ENCODE data around the gene OSBPL2. TPM values are rescaled to one million over a fixed set of nuclear protein-coding genes. Genes with fewer than 3 reads are reported as not detected.

OSBPL2 gene
- total RNA-seq, 3 donors from 2014 or later (not counting 1 experiment from before 2014, with no cell fraction given) = 77.9 to 112 (median 104) TPM

GRCh38 chr20:62313460-62314338 is 75.4 kb downstream of the OSBPL2 start:
- Mint-ChIP-seq H3K27me3 (ENCODE audit: low read depth in 2 of 2) (no peaks in the 10 kb centered on the region), H3K4me1 (no peaks in the 10 kb centered on the region), H3K27ac (no peak overlapping the region), H3K4me3 (no peak overlapping the region), H3K9me3 (no peaks in the 10 kb centered on the region), H3K36me3 (no peaks in the 10 kb centered on the region)
- Histone ChIP-seq H3K4me1 (ENCODE audit: control insufficient read depth, insufficient read depth, low read length) (no peaks in the 10 kb centered on the region), H3K27me3 (ENCODE audit: control insufficient read depth, insufficient read depth, low read length) (no peaks in the 10 kb centered on the region), H3K4me3 (ENCODE audit: low read length) (no peak overlapping the region), H3K27ac (ENCODE audit: low read length) (no peak overlapping the region), H3K9me3 (ENCODE audit: control insufficient read depth, insufficient read depth, low read length) (no peaks in the 10 kb centered on the region), H3K36me3 (ENCODE audit: control insufficient read depth, insufficient read depth, low read length) (peaks cover 6% of the 10 kb centered on the region)
- ATAC-seq (no peak), DNase-seq (no peak)
- 93% methylated on average over 55 of the region's 55 CpGs for WGBS (ENCODE audit: insufficient coverage)
- no peak for TF ChIP-seq CTCF (IDR thresholded peaks at IDR 0.05)
- intact Hi-C loops (cut with micrococcal nuclease) = no loop called here

DNA sequence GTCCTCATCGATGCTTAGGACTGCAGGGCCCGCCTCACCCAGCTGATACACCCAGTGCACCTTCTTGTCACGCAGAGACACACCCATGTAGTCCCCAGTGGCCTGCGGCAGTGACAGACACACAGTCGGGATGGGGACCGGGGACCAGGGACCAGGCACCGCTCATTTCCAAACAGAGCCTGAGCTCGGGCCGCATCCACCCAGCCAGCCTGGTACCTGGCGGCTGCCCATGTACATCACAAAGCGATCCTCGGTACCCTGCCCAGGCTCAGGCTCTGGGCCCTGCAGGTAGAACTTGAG is 76.0 kb downstream of the OSBPL2 start:
- Histone ChIP-seq H3K4me1 (ENCODE audit: control insufficient read depth, insufficient read depth, low read length) (no peaks in the 10 kb centered on the region), H3K27me3 (ENCODE audit: control insufficient read depth, insufficient read depth, low read length) (no peaks in the 10 kb centered on the region), H3K36me3 (ENCODE audit: control insufficient read depth, insufficient read depth, low read length) (peaks cover under 1% of the 10 kb centered on the region), H3K9me3 (ENCODE audit: control insufficient read depth, insufficient read depth, low read length) (no peaks in the 10 kb centered on the region), H3K4me3 (ENCODE audit: low read length) (no peak overlapping the region), H3K27ac (ENCODE audit: low read length) (no peak overlapping the region)
- Mint-ChIP-seq H3K4me3 (no peak overlapping the region), H3K27ac (no peak overlapping the region), H3K4me1 (no peaks in the 10 kb centered on the region), H3K36me3 (no peaks in the 10 kb centered on the region), H3K9me3 (no peaks in the 10 kb centered on the region), H3K27me3 (ENCODE audit: low read depth in 2 of 2) (no peaks in the 10 kb centered on the region)
- no peak for DNase-seq
- intact Hi-C loops (cut with micrococcal nuclease) = no loop called here
- no peak for ATAC-seq
- no peak for TF ChIP-seq CTCF (IDR thresholded peaks at IDR 0.05)
- whole genome bisulfite sequencing (ENCODE audit: insufficient coverage) = 90% methylated on average over 12 of the region's 12 CpGs

- H3K27ac ChIP-seq (ENCODE audit: low read length) = no peak overlapping the region
- Mint-ChIP-seq H3K36me3 (no peaks in the 10 kb centered on the region), H3K9me3 (no peaks in the 10 kb centered on the region), H3K4me1 (no peaks in the 10 kb centered on the region), H3K27me3 (ENCODE audit: low read depth in 2 of 2) (no peaks in the 10 kb centered on the region), H3K4me3 (no peak overlapping the region), H3K27ac (no peak overlapping the region)
- no peak for ATAC-seq
- H3K27me3 ChIP-seq (ENCODE audit: control insufficient read depth, insufficient read depth, low read length) = no peaks in the 10 kb centered on the region
- no peaks in the 10 kb centered on the region for H3K36me3 ChIP-seq (ENCODE audit: control insufficient read depth, insufficient read depth, low read length)
- H3K9me3 ChIP-seq (ENCODE audit: control insufficient read depth, insufficient read depth, low read length) = no peaks in the 10 kb centered on the region
- TF ChIP-seq CTCF (IDR thresholded peaks at IDR 0.05) = no peak
- DNase-seq = no peak
- intact Hi-C loops (cut with micrococcal nuclease) = no loop called here
- no peak overlapping the region for H3K4me3 ChIP-seq (ENCODE audit: low read length)
- no peaks in the 10 kb centered on the region for H3K4me1 ChIP-seq (ENCODE audit: control insufficient read depth, insufficient read depth, low read length)
- WGBS (ENCODE audit: insufficient coverage) = 94% methylated on average over 25 of the region's 25 CpGs
These were observed 76.5 kb downstream of the OSBPL2 start for GRCh38 chr20:62314711-62315302.
